IPS DF 4.7 (cell line): ENCODE measurements around the gene MAGEB3.

ENCODE experiments used
- DNase-seq: peaks from one replicate; pipeline ENCODE4 v3.0.0-alpha.2; 2013; ENCODE audit warnings: low spot score; ENCODE audit errors: extremely low read depth

The MAGEB3 gene

DNA sequence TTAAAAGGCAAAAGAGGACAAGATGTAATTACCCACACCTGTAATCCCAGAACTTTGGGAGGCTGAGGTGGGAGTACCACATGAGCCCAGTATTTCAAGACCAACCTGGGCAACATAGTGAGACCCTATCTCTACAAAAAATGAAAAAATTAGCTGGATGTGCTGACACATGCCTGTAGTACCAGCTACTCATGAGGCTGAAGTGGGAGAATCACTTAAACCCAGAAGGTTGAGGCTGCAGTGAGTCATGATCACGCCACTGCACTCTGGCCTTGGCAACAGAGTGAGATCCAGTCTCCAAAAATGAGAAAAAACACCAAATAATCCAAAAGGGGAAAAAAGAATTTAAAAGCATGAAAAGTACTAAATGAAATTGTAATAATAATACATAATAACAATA lies 47.9 kb downstream of the MAGEB3 start:
- DNase-seq: no peak

DNA sequence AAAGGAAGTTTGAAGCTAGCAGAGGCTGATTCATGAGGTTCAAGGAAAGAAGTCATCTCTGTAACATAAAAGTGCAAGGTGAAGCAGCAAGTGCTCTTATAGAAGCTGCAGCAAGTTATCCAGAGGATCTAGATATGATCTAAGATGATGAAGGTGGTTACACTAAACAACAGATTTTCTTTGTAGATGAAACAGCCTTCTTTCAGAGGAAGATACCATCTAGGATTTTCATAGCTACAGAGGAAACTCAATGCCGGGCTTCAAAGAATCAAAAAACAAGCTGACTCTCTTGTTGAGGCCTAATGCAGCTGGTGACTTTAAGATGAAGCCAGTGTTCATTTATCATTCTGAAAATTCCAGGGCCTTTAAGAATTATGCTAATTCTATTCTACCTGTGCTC lies 50.0 kb downstream of the MAGEB3 start:
- DNase-seq: no peak

DNA sequence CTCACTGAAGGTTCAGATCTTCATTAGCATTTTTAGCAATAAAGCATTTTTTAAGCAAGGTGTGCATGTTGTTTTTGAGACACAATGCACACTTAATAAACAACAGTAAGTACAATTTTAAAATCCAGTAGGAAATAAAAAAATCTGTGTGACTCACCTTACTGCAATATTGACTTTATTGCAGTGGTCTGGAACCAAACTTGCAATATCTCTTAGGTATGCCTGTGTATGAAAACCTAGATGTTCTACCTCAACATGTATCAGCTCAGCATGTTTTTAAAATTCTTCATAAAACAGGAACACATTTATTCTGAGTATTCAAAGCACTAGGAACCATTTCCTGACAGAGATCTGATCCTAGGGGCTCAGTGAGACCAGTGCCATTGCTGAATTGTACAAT lies 52.1 kb downstream of the MAGEB3 start:
- DNase-seq: no peak

DNA sequence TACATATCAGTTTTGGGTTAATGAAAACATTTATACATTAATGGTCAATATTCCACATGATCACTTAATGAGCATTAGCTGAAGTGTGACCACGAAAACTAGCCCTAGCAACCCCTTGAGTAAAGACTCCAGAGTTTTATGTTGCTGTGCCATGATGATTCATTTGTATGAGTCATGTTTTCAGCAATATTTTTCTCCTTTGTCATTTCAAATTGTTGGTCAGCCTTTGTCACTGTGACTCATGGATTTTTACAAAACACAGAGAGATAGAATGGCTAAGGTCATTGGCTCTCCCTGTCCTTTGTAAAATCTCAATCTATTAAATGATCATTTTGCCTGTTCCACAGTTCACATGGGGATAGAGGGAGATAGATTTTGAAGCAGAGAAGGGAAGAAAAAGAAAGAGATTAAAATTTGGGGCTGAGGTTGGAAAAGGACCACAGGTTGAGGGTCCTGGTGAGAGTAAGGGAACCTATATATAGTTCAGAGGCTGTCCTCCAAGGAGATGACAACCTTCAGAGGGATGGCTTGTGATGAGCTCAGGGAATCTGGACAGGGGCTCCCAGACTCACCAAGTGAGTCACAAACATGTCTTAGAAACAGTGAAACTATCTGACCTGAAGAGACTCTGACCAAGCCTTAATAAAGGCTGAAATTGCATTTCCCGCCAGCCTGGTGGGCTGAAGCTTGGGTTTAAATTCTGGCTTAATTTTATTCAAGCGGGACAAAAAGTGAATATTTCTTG lies 53.2 kb downstream of the MAGEB3 start:
- DNase-seq: no peak
